Hepatocyte (in vitro differentiated cells): ENCODE data around the gene NUPR1. TPM values are rescaled to one million over a fixed set of nuclear protein-coding genes. Genes with fewer than 3 reads are reported as not detected.
A peak's percentile ranks its signal among the peaks of the same experiment; 100 is the strongest.

Source experiments
- DNase-seq: peaks from one replicate; pipeline ENCODE4 v3.0.0-alpha.2; 2016; ENCODE audit warnings: low spot score
- H2AFZ ChIP-seq: fragments of 200-600 bp; sonication (generic); 2 replicates; pipeline ENCODE4 v1.6.0; 2016; ENCODE audit warnings: antibody characterized with exemption, mild to moderate bottlenecking
- H3K27ac ChIP-seq: fragments of 200-600 bp; sonication (generic); 2 replicates; pipeline ENCODE4 v1.5.1; 2016; ENCODE audit warnings: mild to moderate bottlenecking
- H3K27me3 ChIP-seq: fragments of 200-600 bp; sonication (generic); 2 replicates; pipeline ENCODE4 v1.6.1; 2016
- H3K36me3 ChIP-seq: fragments of 200-600 bp; sonication (generic); replicated peaks from 2 replicates; pipeline ENCODE4 v1.5.1; 2016; ENCODE audit warnings: low read depth; ENCODE audit not compliant: insufficient read depth
- H3K4me1 ChIP-seq: fragments of 200-600 bp; sonication (generic); 2 replicates; pipeline ENCODE4 v1.5.1; 2016; ENCODE audit warnings: mild to moderate bottlenecking, moderate library complexity; ENCODE audit not compliant: insufficient read depth
- H3K4me2 ChIP-seq: fragments of 200-600 bp; sonication (generic); 2 replicates; pipeline ENCODE4 v1.6.0; 2016
- H3K4me3 ChIP-seq: fragments of 200-600 bp; sonication (generic); 2 replicates; pipeline ENCODE4 v1.5.1; 2016; ENCODE audit warnings: mild to moderate bottlenecking
- H3K79me2 ChIP-seq: fragments of 200-600 bp; sonication (generic); 2 replicates; pipeline ENCODE4 v1.6.0; 2017; ENCODE audit warnings: mild to moderate bottlenecking
- H3K9me2 ChIP-seq: fragments of 200-600 bp; sonication (generic); replicated peaks from 2 replicates; pipeline ENCODE4 v1.6.0; 2017; ENCODE audit warnings: mild to moderate bottlenecking; ENCODE audit not compliant: insufficient read depth
- H3K9me3 ChIP-seq: fragments of 200-600 bp; sonication (generic); 2 replicates; pipeline ENCODE4 v1.5.1; 2016; ENCODE audit warnings: low read depth, mild to moderate bottlenecking
- H4K20me1 ChIP-seq: fragments of 200-600 bp; sonication (generic); 2 replicates; pipeline ENCODE4 v1.6.0; 2016; ENCODE audit warnings: mild to moderate bottlenecking; ENCODE audit not compliant: insufficient read depth, poor library complexity, severe bottlenecking
- CTCF ChIP-seq: fragments of 200-600 bp; sonication (generic); IDR thresholded peaks from 2 replicates; pipeline ENCODE4 v1.5.1; 2016; ENCODE audit warnings: antibody characterized with exemption, mild to moderate bottlenecking; ENCODE audit not compliant: poor library complexity
- EZH2 ChIP-seq: fragments of 200-600 bp; sonication (generic); IDR thresholded peaks from 2 replicates; pipeline ENCODE4 v1.6.1; 2016; ENCODE audit warnings: antibody characterized with exemption, mild to moderate bottlenecking, borderline replicate concordance
- EZH2phosphoT487 ChIP-seq: fragments of 200-600 bp; sonication (generic); IDR thresholded peaks from one replicate; pipeline ENCODE4 v1.6.1; 2018; ENCODE audit warnings: antibody characterized with exemption, mild to moderate bottlenecking, low read depth, moderate library complexity; ENCODE audit not compliant: unreplicated experiment, severe bottlenecking
- WGBS: methylation state at CpG from one replicate; pipeline ENCODE4 v1.1.6; 2016; ENCODE audit warnings: low lambda C conversion rate; ENCODE audit errors: missing lambda C conversion rate; 5-methylcytosine and 5-hydroxymethylcytosine counted together
- polyA plus RNA-seq: library from polyadenylated mRNA; unstranded; fragments of >200 nt; fragmentation: Nextera tagmentation; extraction: Ambion mirVana; gene quantifications from 2 replicates; pipeline ENCODE4 v1.2.1, GENCODE V29; 2016
- total RNA-seq: library from RNA; depleted of rRNA; stranded (reverse); fragments of >200 nt; gene quantifications from 2 replicates; pipeline ENCODE4 v1.2.3, GENCODE V29; 2014

Gene NUPR1
- total and polyA plus RNA-seq, 2 experiments from 2014 or later = 18.0 to 130 TPM

GRCh38 chr16:28553776-28554633 is 15.2 kb upstream of the NUPR1 start, which contains the start of gene SGF29:
Gene SGF29, plus strand, starts transcription at chr16:28553920. Its CDS starts 27,150 bp downstream, at chr16:28581070.
- peak within 1 kb of the TSS; percentile 98 for H3K27ac ChIP-seq
- TF ChIP-seq CTCF (peak; percentile 58), EZH2 (no peak)
- H4K20me1 ChIP-seq = no peaks in the 10 kb centered on the region
- H3K79me2 ChIP-seq = peaks cover 29% of the 10 kb centered on the region
- H3K9me2 ChIP-seq = no peaks in the 10 kb centered on the region
- peak within 1 kb of the TSS; percentile 79 for H2AFZ ChIP-seq
- peak within 1 kb of the TSS; percentile 80 for H3K4me2 ChIP-seq
- peak within 1 kb of the TSS; percentile 72 for H3K4me3 ChIP-seq
- H3K4me1 ChIP-seq = no peaks in the 10 kb centered on the region
- WGBS = 6% methylated on average over 62 of the region's 88 CpGs
- no peaks in the 10 kb centered on the region for H3K36me3 ChIP-seq
- no peaks in the 10 kb centered on the region for H3K27me3 ChIP-seq
- DNase-seq = peak; percentile 94
- H3K9me3 ChIP-seq = no peaks in the 10 kb centered on the region

GRCh38 chr16:28549301-28549899 is 10.6 kb upstream of the NUPR1 start:
- WGBS = 66% methylated on average over 11 of the region's 11 CpGs

GRCh38 chr16:28548306-28548802 is 9.6 kb upstream of the NUPR1 start:
- H3K4me1 ChIP-seq = no peaks in the 10 kb centered on the region
- H3K27ac ChIP-seq = no peak overlapping the region
- no peaks in the 10 kb centered on the region for H3K9me2 ChIP-seq
- no peak for DNase-seq
- no peaks in the 10 kb centered on the region for H3K36me3 ChIP-seq
- H2AFZ ChIP-seq = no peak overlapping the region
- TF ChIP-seq EZH2 (no peak), EZH2phosphoT487 (no peak), CTCF (no peak)
- H3K79me2 ChIP-seq = no peaks in the 10 kb centered on the region
- no peak overlapping the region for H3K4me3 ChIP-seq
- H4K20me1 ChIP-seq = no peaks in the 10 kb centered on the region
- no peak overlapping the region for H3K4me2 ChIP-seq
- no peaks in the 10 kb centered on the region for H3K9me3 ChIP-seq
- 90% methylated on average over 12 of the region's 14 CpGs for WGBS
- no peaks in the 10 kb centered on the region for H3K27me3 ChIP-seq

More at GRCh38 chr16:28549301-28549899, 10.6 kb upstream of the NUPR1 start:
- Histone ChIP-seq H3K9me2 (no peaks in the 10 kb centered on the region), H3K36me3 (no peaks in the 10 kb centered on the region), H3K4me2 (no peak overlapping the region), H3K79me2 (peaks cover 1% of the 10 kb centered on the region), H4K20me1 (no peaks in the 10 kb centered on the region), H3K27ac (no peak overlapping the region), H3K4me1 (no peaks in the 10 kb centered on the region), H3K9me3 (no peaks in the 10 kb centered on the region), H2AFZ (no peak overlapping the region), H3K4me3 (no peak overlapping the region), H3K27me3 (no peaks in the 10 kb centered on the region)
- DNase-seq = peak; percentile 47
- TF ChIP-seq CTCF (peak; percentile 72), EZH2 (no peak)
